ENCODE measurements around the gene PPP1R3F.

DNA sequence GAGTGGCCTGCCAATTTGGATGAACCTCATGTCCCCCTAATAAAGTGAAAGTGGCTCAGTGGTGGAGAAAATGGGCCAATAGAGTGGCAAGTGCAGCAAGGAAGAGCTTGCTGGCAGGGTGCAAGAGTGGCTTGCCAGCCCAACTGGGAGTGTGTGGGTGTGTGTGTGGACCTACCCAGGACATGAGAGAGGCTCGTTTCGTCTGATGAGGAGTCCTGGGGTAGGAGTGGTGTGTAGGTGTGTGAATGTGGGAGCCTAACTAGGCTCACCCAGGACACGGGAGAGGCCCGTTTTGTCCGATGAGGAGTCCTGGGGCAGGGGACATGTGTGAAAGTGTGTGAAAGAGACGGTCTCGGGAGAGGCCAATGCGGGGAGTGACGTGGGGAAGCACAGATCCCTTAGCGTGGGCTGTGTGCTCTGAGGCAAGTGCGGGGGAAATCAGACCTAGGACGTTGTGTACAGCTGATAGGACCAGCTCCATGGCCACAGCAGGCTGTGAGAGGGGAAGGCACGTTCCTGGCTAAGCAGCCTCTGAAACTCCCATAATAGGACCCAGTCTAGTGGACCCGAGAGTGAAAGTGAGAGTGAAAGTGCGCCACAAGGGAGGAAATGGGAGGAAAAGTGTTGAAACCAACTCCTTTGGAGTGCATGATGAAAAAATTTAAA, 39.1 kb downstream of the PPP1R3F start:
- TF ChIP-seq POLR2A (IDR thresholded peaks at IDR 0.05; ENCODE audit: low read length), result no peak
- no peak for TF ChIP-seq GATA1 (IDR thresholded peaks at IDR 0.05; ENCODE audit: low read depth, low read length)

Data from erythroblast (primary cell).